KMS-11 (cell line): ENCODE results near the gene PRSS35.
"Not testable (repeated sequence)": the region's sequence is repeated elsewhere in the genome, so short reads cannot be mapped to it uniquely, and the experiment has no call there.

Source experiments
- H2AFZ ChIP-seq: fragments of 200-600 bp; sonication (generic); 2 replicates; pipeline ENCODE4 v1.6.1; 2016; ENCODE audit warnings: antibody characterized with exemption, mixed run types, low read depth
- H3K27ac ChIP-seq: fragments of 200-600 bp; sonication (generic); 2 replicates; pipeline ENCODE4 v1.6.1; 2016; ENCODE audit warnings: mild to moderate bottlenecking, mixed run types
- H3K27me3 ChIP-seq: fragments of 200-600 bp; sonication (generic); 2 replicates; pipeline ENCODE4 v1.6.1; 2017; ENCODE audit warnings: mild to moderate bottlenecking, low read depth, mixed run types, moderate library complexity; ENCODE audit not compliant: insufficient read depth
- H3K36me3 ChIP-seq: fragments of 200-600 bp; sonication (generic); 2 replicates; pipeline ENCODE4 v1.6.1; 2017; ENCODE audit warnings: mild to moderate bottlenecking, mixed run types; ENCODE audit not compliant: insufficient read depth
- H3K4me1 ChIP-seq: fragments of 200-600 bp; sonication (generic); 2 replicates; pipeline ENCODE4 v1.6.1; 2016; ENCODE audit warnings: mild to moderate bottlenecking, low read depth, mixed run types; ENCODE audit not compliant: poor library complexity, severe bottlenecking
- H3K4me2 ChIP-seq: fragments of 200-600 bp; sonication (generic); 2 replicates; pipeline ENCODE4 v1.7.0; 2016; ENCODE audit warnings: mild to moderate bottlenecking, mixed run types
- H3K4me3 ChIP-seq: fragments of 200-600 bp; sonication (generic); IDR thresholded peaks from 2 replicates; pipeline ENCODE4 v1.6.1; 2017; ENCODE audit warnings: low read depth, low read length, mixed read lengths; ENCODE audit not compliant: insufficient read depth
- H3K79me2 ChIP-seq: fragments of 200-600 bp; sonication (generic); 2 replicates; pipeline ENCODE4 v1.6.1; 2016; ENCODE audit warnings: low read depth, mixed run types; ENCODE audit not compliant: insufficient read depth
- H3K9ac ChIP-seq: fragments of 200-600 bp; sonication (generic); 2 replicates; pipeline ENCODE4 v1.6.1; 2016; ENCODE audit warnings: mild to moderate bottlenecking, mixed run types
- H4K20me1 ChIP-seq: fragments of 200-600 bp; sonication (generic); 2 replicates; pipeline ENCODE4 v1.6.1; 2016; ENCODE audit warnings: mild to moderate bottlenecking, mixed run types; ENCODE audit not compliant: insufficient read depth
- TF ChIP-seq, protein P1 (sequence below): fragments of 200-600 bp; sonication (generic); conservative IDR thresholded peaks from 2 replicates; pipeline ENCODE4 v1.6.1; 2017; ENCODE audit warnings: low read depth, mild to moderate bottlenecking, antibody characterized with exemption, low read length, moderate library complexity, mixed read lengths

Gene PRSS35

DNA sequence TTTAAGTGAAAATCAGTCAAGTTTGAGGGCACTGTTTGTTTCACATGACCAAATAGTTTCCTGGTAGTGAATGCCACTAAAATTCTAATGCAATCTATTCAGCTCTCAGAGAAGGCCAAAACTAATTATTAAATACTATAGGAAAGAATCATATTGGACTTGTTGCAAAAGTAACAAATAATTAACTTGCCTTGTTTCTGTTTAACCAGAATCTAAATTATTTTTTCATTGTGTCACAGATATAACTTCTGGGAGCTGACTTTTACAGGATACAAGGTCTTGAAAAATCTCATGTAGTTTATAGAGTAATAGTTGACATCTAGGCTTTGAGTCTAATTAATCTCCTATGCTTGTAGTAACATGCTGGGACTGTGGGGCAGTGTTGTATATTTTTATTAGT, 44.5 kb downstream of the PRSS35 start:
- no peaks in the 10 kb centered on the region for H3K4me1 ChIP-seq
- TF ChIP-seq, protein P1, sequence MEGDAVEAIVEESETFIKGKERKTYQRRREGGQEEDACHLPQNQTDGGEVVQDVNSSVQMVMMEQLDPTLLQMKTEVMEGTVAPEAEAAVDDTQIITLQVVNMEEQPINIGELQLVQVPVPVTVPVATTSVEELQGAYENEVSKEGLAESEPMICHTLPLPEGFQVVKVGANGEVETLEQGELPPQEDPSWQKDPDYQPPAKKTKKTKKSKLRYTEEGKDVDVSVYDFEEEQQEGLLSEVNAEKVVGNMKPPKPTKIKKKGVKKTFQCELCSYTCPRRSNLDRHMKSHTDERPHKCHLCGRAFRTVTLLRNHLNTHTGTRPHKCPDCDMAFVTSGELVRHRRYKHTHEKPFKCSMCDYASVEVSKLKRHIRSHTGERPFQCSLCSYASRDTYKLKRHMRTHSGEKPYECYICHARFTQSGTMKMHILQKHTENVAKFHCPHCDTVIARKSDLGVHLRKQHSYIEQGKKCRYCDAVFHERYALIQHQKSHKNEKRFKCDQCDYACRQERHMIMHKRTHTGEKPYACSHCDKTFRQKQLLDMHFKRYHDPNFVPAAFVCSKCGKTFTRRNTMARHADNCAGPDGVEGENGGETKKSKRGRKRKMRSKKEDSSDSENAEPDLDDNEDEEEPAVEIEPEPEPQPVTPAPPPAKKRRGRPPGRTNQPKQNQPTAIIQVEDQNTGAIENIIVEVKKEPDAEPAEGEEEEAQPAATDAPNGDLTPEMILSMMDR: no peak

DNA sequence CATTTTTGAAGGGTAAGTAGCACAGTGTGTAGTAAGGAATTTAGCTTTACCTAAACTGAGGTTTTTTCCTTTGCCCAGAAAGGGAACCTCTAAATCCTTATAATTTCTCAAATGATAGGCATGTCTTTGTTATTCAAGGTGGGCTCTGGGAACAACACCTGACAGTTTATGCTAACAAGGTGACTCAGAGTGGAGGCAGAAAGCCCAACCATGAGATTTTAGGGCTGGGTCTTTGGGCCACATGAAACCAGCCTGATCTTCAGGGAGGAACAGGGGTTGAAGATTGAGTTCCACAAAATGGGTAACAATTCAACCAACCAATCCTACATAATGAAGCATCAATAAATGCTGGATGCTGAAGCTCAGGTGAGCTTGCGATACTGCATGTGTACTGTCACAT, 46.6 kb downstream of the PRSS35 start:
- Histone ChIP-seq H3K27ac (no peak overlapping the region), H3K4me1 (no peaks in the 10 kb centered on the region), H3K79me2 (no peaks in the 10 kb centered on the region), H3K27me3 (no peaks in the 10 kb centered on the region), H3K36me3 (no peaks in the 10 kb centered on the region), H3K9ac (no peak overlapping the region), H4K20me1 (no peaks in the 10 kb centered on the region), H2AFZ (no peak overlapping the region), H3K4me3 (no peak overlapping the region), H3K4me2 (no peak overlapping the region)
- TF ChIP-seq, protein P1: no peak

More for the DNA sequence above, 44.5 kb downstream of the PRSS35 start:
- H3K4me2 ChIP-seq: no peak overlapping the region
- no peak overlapping the region for H3K9ac ChIP-seq
- no peak overlapping the region for H3K27ac ChIP-seq
- no peak overlapping the region for H3K4me3 ChIP-seq
- H4K20me1 ChIP-seq: no peaks in the 10 kb centered on the region
- H3K36me3 ChIP-seq: no peaks in the 10 kb centered on the region
- no peaks in the 10 kb centered on the region for H3K79me2 ChIP-seq
- H3K27me3 ChIP-seq: no peaks in the 10 kb centered on the region
- no peak overlapping the region for H2AFZ ChIP-seq

- H3K79me2 ChIP-seq, H3K36me3 ChIP-seq, H3K9ac ChIP-seq, H4K20me1 ChIP-seq, H3K27me3 ChIP-seq, H3K27ac ChIP-seq, H3K4me2 ChIP-seq, H3K4me1 ChIP-seq, H2AFZ ChIP-seq, H3K4me3 ChIP-seq: not testable (repeated sequence)
Observed at GRCh38 chr6:83571663-83572185, 59.4 kb downstream of the PRSS35 start.

DNA sequence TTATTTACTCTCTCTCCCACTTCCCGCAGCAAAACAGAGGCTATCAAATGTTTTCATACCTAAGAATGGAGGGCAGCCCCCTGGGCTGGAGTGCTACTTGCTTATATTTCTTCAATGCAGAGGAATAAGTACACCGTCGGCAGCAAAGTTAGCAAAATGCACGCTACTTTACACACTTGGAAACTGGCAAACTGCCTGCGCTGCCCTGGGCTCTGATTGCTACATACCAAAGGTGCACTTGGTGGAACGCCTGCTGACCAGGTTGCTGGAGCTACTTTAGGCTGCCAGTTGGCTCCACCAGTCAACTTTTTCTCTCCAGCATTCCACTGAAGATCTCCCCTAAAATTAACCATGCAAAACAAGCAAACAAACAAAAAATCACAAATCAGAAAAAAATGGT, 62.4 kb downstream of the PRSS35 start:
- H3K4me3 ChIP-seq: no peak overlapping the region
- no peaks in the 10 kb centered on the region for H3K27me3 ChIP-seq
- H2AFZ ChIP-seq: no peak overlapping the region
- H3K79me2 ChIP-seq: no peaks in the 10 kb centered on the region
- no peaks in the 10 kb centered on the region for H4K20me1 ChIP-seq
- H3K4me1 ChIP-seq: no peaks in the 10 kb centered on the region
- TF ChIP-seq, protein P1: no peak
- H3K4me2 ChIP-seq: no peak overlapping the region
- no peak overlapping the region for H3K27ac ChIP-seq
- no peak overlapping the region for H3K9ac ChIP-seq
- H3K36me3 ChIP-seq: no peaks in the 10 kb centered on the region
